ENCODE results near the gene JAKMIP3.

- TF ChIP-seq POLR2A (IDR thresholded peaks at IDR 0.05) (no peak), CTCF (IDR thresholded peaks at IDR 0.05) (no peak)
Measured at GRCh38 chr10:132096863-132097478, 31.2 kb downstream of the JAKMIP3 start.
